VCaP (cell line): ENCODE results near the gene TOM1L2.

Experiments
- H3K27ac ChIP-seq: fragments of 450-650 bp; 2 replicates; pipeline ENCODE4 v1.5.1; 2017
- TF ChIP-seq, protein P1 (sequence below): fragments of 450-650 bp; conservative IDR thresholded peaks from 2 replicates; pipeline ENCODE4 v1.5.1; 2017; ENCODE audit warnings: mild to moderate bottlenecking, moderate library complexity

TOM1L2 gene

DNA sequence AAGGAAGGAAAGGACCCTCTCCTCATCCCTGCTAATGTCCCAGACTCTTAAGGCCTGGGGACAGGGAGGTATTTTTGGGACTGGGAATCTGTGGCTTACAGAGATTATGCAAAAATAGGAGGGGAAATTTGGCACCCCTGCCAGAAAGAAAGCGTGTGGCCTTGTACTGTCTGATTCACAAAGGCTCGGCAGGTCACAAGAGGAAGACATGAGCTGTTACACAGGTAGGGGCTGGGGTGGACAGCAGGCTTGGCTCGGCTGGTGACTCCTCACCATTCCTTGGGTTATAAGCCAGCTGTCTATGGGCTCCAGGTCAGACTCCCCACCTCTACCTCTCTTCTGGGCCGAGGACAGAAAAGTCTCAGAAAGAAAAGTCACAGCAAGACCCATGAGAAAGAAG lies 114.7 kb downstream of the TOM1L2 start:
- H3K27ac ChIP-seq: no peak overlapping the region
- TF ChIP-seq, protein P1, sequence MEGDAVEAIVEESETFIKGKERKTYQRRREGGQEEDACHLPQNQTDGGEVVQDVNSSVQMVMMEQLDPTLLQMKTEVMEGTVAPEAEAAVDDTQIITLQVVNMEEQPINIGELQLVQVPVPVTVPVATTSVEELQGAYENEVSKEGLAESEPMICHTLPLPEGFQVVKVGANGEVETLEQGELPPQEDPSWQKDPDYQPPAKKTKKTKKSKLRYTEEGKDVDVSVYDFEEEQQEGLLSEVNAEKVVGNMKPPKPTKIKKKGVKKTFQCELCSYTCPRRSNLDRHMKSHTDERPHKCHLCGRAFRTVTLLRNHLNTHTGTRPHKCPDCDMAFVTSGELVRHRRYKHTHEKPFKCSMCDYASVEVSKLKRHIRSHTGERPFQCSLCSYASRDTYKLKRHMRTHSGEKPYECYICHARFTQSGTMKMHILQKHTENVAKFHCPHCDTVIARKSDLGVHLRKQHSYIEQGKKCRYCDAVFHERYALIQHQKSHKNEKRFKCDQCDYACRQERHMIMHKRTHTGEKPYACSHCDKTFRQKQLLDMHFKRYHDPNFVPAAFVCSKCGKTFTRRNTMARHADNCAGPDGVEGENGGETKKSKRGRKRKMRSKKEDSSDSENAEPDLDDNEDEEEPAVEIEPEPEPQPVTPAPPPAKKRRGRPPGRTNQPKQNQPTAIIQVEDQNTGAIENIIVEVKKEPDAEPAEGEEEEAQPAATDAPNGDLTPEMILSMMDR: no peak

DNA sequence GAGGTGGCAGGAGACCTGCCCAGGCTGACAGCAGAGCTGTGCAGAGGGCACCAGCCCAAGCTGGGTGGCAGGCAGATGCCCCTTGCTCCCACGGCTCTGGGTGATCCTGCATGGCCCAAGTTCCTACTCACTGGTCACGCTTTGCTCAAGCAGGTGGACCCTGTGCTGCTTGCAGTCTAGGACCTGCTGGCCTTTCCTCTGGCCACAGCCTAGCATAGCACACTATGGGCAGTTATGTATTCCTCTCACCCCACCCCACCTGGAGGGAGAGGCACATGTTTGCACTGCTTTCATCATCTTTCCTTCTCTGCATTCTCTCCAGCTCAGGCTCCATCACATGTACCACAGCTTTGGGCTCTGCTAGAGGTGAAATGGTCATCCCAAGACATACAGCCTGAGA lies 115.8 kb downstream of the TOM1L2 start:
- TF ChIP-seq, protein P1: no peak
- no peak overlapping the region for H3K27ac ChIP-seq

DNA sequence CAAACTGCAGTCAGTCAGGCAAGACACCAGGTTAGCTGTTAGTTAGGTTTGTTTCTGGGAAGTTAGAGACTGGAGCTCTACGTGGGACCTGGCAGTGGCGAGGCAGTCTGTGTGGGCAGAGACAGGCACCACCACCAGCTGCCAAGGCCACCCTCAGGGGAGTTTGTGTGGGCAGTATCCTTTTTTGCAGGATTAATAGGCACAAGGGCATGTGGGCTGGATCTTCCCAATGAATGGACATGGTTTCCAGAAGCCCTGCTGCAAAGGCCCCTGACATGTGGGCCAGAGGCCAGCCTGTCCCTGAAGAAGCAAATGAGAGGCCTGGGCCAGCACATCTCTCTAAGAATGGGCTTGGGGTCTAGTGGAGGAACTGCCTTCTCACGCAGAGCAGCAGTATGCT lies 116.2 kb downstream of the TOM1L2 start:
- TF ChIP-seq, protein P1: no peak
- no peak overlapping the region for H3K27ac ChIP-seq

DNA sequence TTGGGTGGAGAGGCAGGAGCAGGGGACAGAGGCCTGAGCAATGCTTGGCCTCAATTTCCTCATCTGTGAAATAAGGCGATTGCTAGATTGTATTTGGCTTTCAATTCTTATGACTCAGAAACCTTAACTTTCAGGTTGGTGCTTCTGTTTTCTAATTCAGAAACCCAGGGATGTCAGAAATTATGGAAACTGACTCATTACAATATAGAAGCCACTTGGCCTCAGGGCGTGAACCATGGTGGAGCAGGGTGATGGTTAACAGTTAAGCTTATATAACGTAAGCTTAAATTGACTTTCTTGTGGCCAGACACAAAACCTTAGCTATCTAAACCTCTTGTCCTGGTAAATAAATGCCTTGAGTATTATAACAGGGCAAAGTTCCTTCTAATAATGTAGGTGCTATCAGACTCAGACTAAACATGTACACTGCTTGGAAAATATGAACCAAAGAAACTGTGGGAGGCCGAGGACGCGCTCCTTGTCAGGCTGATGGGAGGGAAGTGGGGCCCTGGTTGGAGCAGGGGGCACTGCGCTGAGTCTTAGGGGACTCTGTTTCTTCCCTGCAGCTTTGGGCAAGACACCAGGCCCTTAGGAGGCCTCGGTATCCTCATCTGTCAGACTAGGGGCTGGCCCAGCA lies 118.3 kb downstream of the TOM1L2 start:
- TF ChIP-seq, protein P1: no peak
- H3K27ac ChIP-seq: no peak overlapping the region

DNA sequence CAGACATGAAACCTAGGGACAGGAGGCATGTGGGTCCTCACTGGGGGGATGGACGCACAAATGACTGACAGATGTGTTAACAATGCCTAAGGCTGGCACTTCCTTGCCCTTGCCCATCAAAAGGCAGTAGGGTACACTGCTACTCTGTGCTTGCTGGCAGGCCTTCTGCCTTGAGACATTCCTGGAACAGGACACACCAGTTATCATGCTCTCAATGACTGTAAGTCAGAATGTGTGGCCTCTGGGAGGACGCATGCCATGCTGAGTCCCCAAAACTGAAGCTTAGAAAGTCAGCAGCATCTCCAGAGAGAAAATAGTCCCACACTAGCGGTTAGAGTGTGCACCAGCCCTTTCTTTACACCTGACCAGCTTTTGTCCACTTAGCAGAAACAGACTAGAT lies 119.3 kb downstream of the TOM1L2 start:
- TF ChIP-seq, protein P1: no peak
- H3K27ac ChIP-seq: no peak overlapping the region

DNA sequence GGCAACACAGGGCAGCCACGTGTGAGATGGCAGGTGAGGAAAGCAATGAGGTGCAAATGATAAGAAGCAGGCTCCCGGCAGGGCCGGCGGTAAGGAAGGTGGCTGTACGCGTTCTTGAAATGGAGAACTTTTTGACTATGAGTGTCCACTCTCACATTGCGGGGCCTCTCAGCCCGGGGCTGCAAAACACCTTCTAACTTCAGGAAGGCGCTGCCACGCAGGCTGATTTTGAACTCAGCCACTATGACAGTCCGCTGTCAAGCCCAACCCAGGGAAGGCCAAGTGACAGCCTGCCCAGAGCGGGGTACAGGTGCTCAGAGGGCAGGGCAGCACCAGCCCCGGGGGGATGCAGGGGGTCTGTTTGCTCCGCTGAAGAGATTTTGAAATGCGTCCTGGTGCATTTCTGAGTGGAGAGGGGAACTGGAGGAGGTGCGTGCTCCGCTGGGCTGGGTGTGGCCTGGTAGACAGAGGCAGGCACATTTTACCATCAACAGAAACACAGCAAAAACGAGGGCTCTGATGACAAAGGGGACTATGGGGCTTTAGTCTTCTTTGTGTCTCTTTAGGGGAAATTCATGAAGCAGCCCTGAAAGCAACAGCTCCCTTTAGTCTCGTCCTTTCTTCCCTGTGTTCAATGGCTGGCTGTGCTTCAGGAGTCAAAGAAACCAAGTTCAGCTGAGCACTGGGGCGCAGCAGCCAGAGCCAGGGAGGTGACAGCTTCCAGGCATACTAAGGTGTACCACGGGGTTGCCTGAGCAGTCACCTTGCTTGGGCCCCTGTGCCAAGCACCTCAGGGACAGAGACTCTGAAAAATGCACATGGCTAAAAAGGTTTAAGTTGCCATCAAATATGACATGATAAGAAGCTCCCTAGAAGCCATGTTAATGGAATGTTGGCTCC lies 120.8 kb downstream of the TOM1L2 start:
- TF ChIP-seq, protein P1: no peak
- no peak overlapping the region for H3K27ac ChIP-seq

DNA sequence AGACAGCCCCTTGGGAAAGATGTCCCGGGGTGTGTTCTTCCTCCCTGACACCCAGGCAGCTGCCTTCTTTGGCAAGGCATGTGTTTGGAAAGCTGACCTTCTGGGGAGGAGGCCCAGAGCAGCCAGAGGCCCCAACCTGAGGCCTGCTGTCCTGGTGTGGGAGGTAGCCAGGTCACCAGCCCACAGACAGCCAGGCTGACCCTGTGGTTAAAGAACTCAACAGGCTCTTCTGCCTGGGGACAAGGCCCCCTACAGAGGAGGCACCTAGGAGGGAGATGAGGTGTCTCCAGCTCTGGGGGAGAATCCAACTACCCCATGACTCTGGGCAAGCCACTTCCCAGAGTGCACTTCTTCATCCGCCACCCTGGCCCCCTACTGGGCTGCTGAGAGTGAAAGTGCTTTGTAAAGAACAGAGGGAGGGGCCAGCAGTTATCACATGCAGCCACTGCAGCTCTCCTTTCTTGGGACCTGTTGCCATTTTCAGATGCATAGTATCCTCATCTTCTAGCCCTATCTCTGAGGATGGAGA lies 122.3 kb downstream of the TOM1L2 start:
- TF ChIP-seq, protein P1: no peak
- no peak overlapping the region; the same call in 1 of the 2 replicates for H3K27ac ChIP-seq
